ENCODE data around the gene CCNJL. TPM values are rescaled to one million over a fixed set of nuclear protein-coding genes. Genes with fewer than 3 reads are reported as not detected.

The CCNJL gene
- total and polyA plus RNA-seq, 4 donors, result 9.1 to 22.3 (median 13.4) TPM

GRCh38 chr5:160266752-160267345 is 45.5 kb downstream of the CCNJL start:
- Histone ChIP-seq H3K4me3 (no peak overlapping the region), H3K36me3 (ENCODE audit: control insufficient read depth in 4 of 4, insufficient read depth in 4 of 4, low read length in 4 of 4) (no peaks in the 10 kb centered on the region), H3K4me1 (ENCODE audit: control insufficient read depth in 5 of 5, insufficient read depth in 5 of 5, low read length in 5 of 5) (peaks cover 8 to 19% (median 12%) of the 10 kb centered on the region in 5 donors), H3K27ac (ENCODE audit: low read depth in 1 of 2, low read length in 1 of 2) (peak overlapping the region in 1 of 2 donors; percentile 23), H3K9me3 (ENCODE audit: control insufficient read depth in 4 of 4, insufficient read depth in 3 of 4, low read length in 3 of 4) (no peaks in the 10 kb centered on the region), H3K27me3 (ENCODE audit: control insufficient read depth in 3 of 3, insufficient read depth in 3 of 3, low read length in 2 of 3) (no peaks in the 10 kb centered on the region), H3K9ac (ENCODE audit: insufficient read depth in 1 of 2, low read length in 2 of 2) (no peak overlapping the region)
- no peak for DNase-seq
- no peak for ATAC-seq (ENCODE audit: insufficient read depth, low FRiP score)
- no peak for TF ChIP-seq CTCF (IDR thresholded peaks at IDR 0.05; ENCODE audit: control extremely low read depth, extremely low read depth)
- 77 to 85% methylated on average over 9 of the region's 9 CpGs for WGBS, 2 donors

- peaks cover 3 to 19% (median 12%) of the 10 kb centered on the region in 5 donors for H3K4me1 ChIP-seq (ENCODE audit: control insufficient read depth in 5 of 5, insufficient read depth in 5 of 5, low read length in 5 of 5)
- H3K27ac ChIP-seq (ENCODE audit: low read depth in 1 of 2, low read length in 1 of 2), result no peak overlapping the region
- ATAC-seq (ENCODE audit: insufficient read depth, low FRiP score) (no peak), DNase-seq (no peak)
- H3K27me3 ChIP-seq (ENCODE audit: control insufficient read depth in 3 of 3, insufficient read depth in 3 of 3, low read length in 2 of 3), result no peaks in the 10 kb centered on the region
- H3K9ac ChIP-seq (ENCODE audit: insufficient read depth in 1 of 2, low read length in 2 of 2), result no peak overlapping the region
- 91 to 95% methylated on average over 5 of the region's 5 CpGs for WGBS, 2 donors
- TF ChIP-seq CTCF (IDR thresholded peaks at IDR 0.05; ENCODE audit: control extremely low read depth, extremely low read depth), result no peak
- no peak overlapping the region for H3K4me3 ChIP-seq
- no peaks in the 10 kb centered on the region for H3K36me3 ChIP-seq (ENCODE audit: control insufficient read depth in 4 of 4, insufficient read depth in 4 of 4, low read length in 4 of 4)
- H3K9me3 ChIP-seq (ENCODE audit: control insufficient read depth in 4 of 4, insufficient read depth in 3 of 4, low read length in 3 of 4), result no peaks in the 10 kb centered on the region
Measured at GRCh38 chr5:160266044-160266443, 46.3 kb downstream of the CCNJL start.

GRCh38 chr5:160263326-160263855 is 49.0 kb downstream of the CCNJL start:
- Histone ChIP-seq H3K9ac (ENCODE audit: insufficient read depth in 1 of 2, low read length in 2 of 2) (no peak overlapping the region), H3K9me3 (ENCODE audit: control insufficient read depth in 4 of 4, insufficient read depth in 3 of 4, low read length in 3 of 4) (no peaks in the 10 kb centered on the region), H3K27me3 (ENCODE audit: control insufficient read depth in 3 of 3, insufficient read depth in 3 of 3, low read length in 2 of 3) (no peaks in the 10 kb centered on the region), H3K27ac (ENCODE audit: low read depth in 1 of 2, low read length in 1 of 2) (no peak overlapping the region), H3K36me3 (ENCODE audit: control insufficient read depth in 4 of 4, insufficient read depth in 4 of 4, low read length in 4 of 4) (no peaks in the 10 kb centered on the region), H3K4me3 (no peak overlapping the region), H3K4me1 (ENCODE audit: control insufficient read depth in 5 of 5, insufficient read depth in 5 of 5, low read length in 5 of 5) (peaks cover 0 to 17% (median 9%) of the 10 kb centered on the region in 5 donors)
- 87% methylated on average over 4 of the region's 4 CpGs for WGBS, 2 donors
- no peak for ATAC-seq (ENCODE audit: insufficient read depth, low FRiP score)
- DNase-seq, result no peak
- no peak for TF ChIP-seq CTCF (IDR thresholded peaks at IDR 0.05; ENCODE audit: control extremely low read depth, extremely low read depth)

All from lung (tissue), 12 donors.